GM10266 (cell line): ENCODE measurements around the gene TDRD12.
A peak's percentile ranks its signal among the peaks of the same experiment; 100 is the strongest.

Experiments used
- DNase-seq: peaks from one replicate; pipeline ENCODE4 v3.0.0; 2012; ENCODE audit errors: extremely low spot score
- TF ChIP-seq, protein P1 (sequence below): IDR thresholded peaks from 2 replicates; pipeline ENCODE4 v1.5.1; 2012; ENCODE audit warnings: mild to moderate bottlenecking, low read depth; ENCODE audit not compliant: control insufficient read depth, insufficient read depth; ENCODE audit errors: missing control alignments

Gene TDRD12, protein sequence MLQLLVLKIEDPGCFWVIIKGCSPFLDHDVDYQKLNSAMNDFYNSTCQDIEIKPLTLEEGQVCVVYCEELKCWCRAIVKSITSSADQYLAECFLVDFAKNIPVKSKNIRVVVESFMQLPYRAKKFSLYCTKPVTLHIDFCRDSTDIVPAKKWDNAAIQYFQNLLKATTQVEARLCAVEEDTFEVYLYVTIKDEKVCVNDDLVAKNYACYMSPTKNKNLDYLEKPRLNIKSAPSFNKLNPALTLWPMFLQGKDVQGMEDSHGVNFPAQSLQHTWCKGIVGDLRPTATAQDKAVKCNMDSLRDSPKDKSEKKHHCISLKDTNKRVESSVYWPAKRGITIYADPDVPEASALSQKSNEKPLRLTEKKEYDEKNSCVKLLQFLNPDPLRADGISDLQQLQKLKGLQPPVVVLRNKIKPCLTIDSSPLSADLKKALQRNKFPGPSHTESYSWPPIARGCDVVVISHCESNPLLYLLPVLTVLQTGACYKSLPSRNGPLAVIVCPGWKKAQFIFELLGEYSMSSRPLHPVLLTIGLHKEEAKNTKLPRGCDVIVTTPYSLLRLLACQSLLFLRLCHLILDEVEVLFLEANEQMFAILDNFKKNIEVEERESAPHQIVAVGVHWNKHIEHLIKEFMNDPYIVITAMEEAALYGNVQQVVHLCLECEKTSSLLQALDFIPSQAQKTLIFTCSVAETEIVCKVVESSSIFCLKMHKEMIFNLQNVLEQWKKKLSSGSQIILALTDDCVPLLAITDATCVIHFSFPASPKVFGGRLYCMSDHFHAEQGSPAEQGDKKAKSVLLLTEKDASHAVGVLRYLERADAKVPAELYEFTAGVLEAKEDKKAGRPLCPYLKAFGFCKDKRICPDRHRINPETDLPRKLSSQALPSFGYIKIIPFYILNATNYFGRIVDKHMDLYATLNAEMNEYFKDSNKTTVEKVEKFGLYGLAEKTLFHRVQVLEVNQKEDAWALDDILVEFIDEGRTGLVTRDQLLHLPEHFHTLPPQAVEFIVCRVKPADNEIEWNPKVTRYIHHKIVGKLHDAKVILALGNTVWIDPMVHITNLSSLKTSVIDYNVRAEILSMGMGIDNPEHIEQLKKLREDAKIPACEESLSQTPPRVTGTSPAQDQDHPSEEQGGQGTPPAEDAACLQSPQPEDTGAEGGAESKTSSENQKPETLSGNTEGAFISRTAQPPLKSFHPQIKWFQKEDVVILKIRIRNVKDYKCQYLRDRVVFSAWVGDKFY (N-terminal part only)

DNA sequence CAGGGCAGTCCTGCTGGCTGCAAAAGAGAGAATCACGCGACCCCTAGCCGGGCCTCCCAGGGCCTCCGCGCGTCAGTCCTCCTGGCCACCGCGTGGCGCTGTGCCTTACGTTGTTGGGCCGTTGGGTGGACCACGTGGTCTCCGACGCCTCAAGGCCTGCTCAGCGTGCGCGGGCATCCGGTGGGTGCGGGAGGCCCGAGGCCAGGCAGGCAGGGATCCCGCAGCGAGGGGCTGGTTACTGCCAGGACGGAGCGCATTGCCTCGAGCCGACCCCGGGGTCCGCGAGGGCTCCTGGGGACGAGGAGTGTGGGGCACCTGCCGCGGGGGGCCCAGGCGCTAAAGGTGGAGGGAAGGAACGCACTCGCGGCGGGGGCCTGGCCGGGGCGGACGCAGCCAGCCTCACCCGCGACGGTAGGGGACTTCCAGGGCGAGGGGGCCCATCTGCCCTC is at the start of gene TDRD12:
TDRD12 (plus strand) TSS at position 157 of the 449 bp plus-strand sequence. CDS start 306 bp downstream, outside the sequence.
- TF ChIP-seq, protein P1, sequence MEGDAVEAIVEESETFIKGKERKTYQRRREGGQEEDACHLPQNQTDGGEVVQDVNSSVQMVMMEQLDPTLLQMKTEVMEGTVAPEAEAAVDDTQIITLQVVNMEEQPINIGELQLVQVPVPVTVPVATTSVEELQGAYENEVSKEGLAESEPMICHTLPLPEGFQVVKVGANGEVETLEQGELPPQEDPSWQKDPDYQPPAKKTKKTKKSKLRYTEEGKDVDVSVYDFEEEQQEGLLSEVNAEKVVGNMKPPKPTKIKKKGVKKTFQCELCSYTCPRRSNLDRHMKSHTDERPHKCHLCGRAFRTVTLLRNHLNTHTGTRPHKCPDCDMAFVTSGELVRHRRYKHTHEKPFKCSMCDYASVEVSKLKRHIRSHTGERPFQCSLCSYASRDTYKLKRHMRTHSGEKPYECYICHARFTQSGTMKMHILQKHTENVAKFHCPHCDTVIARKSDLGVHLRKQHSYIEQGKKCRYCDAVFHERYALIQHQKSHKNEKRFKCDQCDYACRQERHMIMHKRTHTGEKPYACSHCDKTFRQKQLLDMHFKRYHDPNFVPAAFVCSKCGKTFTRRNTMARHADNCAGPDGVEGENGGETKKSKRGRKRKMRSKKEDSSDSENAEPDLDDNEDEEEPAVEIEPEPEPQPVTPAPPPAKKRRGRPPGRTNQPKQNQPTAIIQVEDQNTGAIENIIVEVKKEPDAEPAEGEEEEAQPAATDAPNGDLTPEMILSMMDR: no peak
- DNase-seq: peak; percentile 34

DNA sequence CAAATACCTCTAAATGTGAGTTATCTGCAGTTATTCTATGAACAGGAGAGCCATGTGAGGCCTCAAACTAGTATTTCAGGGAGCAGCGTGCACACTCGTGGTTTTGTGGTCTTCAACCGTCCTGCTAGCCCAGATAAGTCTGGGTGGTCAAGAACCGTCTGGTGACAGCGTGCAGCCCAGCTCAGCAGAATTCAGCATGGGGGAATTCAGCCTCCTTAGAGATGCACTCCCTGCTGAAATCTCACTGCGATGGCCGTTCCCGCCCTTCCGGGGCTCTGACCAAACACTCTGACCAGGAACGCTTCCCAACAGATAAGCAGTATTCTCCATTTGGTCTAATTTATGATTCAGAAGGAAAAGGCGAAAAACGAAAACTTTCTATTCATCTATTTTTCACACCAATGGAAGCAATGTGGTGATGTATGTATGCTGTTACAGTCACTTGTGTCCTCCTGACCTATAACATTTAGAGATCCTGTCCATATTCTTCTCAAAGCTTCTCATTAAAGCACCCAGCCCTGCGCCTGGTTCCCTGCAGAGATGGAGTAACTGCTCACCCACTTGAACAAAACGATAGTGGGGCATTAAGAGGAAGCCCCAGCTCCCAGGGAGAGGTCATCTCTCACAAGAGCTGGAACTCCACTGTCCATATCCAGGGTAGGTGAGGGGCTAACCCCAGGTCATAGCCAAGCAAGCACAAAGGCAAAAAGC is 47.5 kb upstream of the TDRD12 start:
- DNase-seq: no peak
- TF ChIP-seq, protein P1: no peak

DNA sequence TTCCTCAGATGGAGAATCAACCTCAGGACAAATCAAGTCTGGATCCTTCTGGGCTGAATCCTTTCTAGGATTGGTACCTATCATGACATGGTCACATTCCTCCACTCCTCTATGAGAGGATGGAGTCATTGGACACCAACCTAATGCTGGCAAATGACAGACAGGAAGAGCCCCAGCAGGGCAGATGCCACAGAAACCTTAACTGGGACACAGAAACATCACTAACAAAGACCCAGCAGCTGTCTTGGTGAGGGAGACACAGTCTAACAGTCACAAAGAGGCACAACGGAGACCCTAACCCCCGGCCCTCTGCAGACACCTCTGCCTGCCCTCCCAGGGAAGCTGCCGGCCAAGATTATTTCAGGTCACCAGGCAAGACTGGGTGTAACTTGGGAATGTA is 46.7 kb upstream of the TDRD12 start:
- DNase-seq: no peak
- TF ChIP-seq, protein P1: no peak

DNA sequence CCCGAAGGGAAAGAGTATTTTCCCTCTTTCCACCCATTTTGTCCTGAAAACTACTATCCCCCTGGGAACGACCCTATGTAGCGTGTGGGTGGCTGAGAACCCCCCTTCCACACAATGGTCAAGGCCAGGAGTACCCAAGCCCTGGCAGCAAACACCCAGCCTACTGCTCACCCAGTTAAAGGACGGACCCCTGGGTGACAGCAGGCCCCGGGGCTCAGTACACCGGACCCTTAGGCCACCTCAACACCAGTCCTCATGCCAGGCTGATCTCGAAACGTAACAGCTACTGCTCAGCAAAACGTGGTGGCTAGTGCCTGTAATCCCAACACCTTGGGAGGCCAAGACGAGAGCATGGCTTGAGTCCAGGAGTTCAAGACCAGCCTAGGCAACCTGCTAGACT is 46.0 kb upstream of the TDRD12 start:
- no peak for DNase-seq
- TF ChIP-seq, protein P1: no peak

DNA sequence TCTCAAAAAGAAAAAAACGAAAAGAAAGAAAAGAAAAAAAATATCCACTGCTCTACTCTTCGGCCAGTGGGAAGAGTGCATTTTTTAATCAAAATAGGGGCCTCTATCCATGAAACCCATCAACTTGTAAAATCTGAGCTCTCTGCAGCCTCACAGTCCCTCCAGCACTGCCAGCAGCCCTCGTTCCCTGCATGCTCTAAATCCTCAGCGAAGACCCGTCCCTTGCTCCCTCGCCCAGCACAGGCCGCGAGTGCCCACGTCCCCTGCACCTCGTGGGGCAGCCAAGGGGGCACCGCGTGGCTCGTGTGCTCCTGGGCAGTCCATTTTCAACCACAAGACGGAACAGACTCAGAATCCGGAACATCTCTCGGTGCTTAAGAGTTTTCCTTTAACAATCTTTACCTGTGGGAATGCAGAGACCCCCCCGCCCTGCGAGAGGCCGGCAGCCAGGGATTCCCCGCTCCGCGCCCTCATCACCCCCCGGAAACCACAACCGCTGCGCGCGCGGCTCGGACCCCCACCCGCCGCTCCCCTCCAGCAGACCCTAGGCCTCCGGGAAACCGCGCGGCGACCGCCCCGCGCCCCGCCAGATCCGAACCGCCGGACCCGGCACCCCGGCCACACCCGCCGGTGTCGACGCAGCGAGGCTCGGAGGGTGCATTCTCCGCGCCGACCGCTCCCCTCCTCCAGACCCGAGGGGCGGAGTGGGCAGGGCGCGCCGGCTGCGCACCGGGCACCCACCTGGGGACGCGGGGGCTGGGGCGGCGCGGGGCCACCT is 45.2 kb upstream of the TDRD12 start:
- no peak for DNase-seq
- TF ChIP-seq, protein P1: no peak

DNA sequence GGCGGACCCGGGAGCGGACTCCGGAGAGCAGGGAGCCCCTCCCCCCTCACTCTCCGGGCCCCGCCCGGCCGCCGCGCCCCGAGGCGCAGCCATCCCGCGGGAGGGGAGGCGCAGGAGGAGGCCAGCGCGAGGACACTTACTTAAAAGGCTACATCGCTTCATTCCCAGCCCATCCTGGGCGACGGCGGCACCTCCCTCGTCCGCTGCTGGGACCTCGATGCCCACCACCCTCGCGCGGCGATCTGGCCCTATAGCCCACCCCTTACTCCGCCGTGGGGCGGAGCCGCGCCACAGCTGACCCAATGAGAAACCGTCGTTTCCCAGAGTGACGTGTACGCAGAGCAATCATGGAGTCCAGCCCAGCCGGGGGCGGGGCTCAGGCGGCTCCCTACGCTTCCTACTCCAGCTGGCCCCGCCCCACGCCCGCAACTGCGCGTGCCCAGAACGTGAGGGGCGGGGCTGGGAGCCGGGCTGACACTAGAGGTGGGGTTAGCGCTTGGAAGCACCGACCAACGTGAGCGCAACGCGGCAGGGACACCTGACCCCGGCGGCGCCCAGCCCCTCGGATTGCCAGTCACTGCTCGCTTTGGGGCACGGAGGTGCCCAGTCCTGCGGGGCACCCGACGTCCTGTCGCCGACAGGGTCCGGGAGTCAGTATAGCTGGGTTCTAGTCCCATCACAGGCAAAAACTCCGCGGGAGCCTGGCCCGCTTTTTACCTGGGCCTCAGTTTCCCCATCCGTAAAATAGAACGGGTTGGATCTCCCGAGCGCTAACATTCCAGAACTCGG is 44.4 kb upstream of the TDRD12 start, which contains the start of gene ANKRD27:
ANKRD27 (minus strand) TSS at position 250 of the 789 bp plus-strand sequence. CDS start 16,165 bp downstream, outside the sequence.
- TF ChIP-seq, protein P1: no peak

More for the DNA sequence above, 44.4 kb upstream of the TDRD12 start, which contains the start of gene ANKRD27:
- DNase-seq: peak; percentile 100
